Liver (tissue), 3 donors: ENCODE data around the gene MCF2L.

Experiments
- GABPA ChIP-seq, 2 donors: IDR thresholded peaks in 1 of 2; conservative IDR thresholded peaks in 1 of 2; 2 replicates each; pipeline ENCODE4 v1.6.1; 2016; ENCODE audit warnings: antibody characterized with exemption in 2 of 2, mild to moderate bottlenecking in 1 of 2, moderate library complexity in 1 of 2
- JUND ChIP-seq, 2 donors: IDR thresholded peaks; 2 replicates each; pipeline ENCODE4 v1.6.1; 2016; ENCODE audit warnings: antibody characterized with exemption in 2 of 2
- RAD21 ChIP-seq, 2 donors: IDR thresholded peaks; 2 replicates each; pipeline ENCODE4 v1.6.1; 2016; ENCODE audit warnings: antibody characterized with exemption in 2 of 2, mild to moderate bottlenecking in 2 of 2
- REST ChIP-seq: IDR thresholded peaks from 2 replicates; pipeline ENCODE4 v1.6.1; 2016; ENCODE audit warnings: antibody characterized with exemption, mild to moderate bottlenecking
- RXRA ChIP-seq, 2 donors: IDR thresholded peaks; 2 replicates each; pipeline ENCODE4 v1.6.1; 2017 to 2018; ENCODE audit warnings: antibody characterized with exemption in 2 of 2, mild to moderate bottlenecking in 1 of 2
- TAF1 ChIP-seq: conservative IDR thresholded peaks from 2 replicates; pipeline ENCODE4 v1.6.1; 2016; ENCODE audit warnings: antibody characterized with exemption, mild to moderate bottlenecking
- TF ChIP-seq, protein P1 (sequence below): fragments of 150-350 bp; IDR thresholded peaks from 2 replicates; pipeline ENCODE4 v1.5.1; 2017; ENCODE audit warnings: improper control_type of control experiment, low read depth, low read length; ENCODE audit not compliant: missing input control
- TF ChIP-seq, protein P2 (sequence below): IDR thresholded peaks from 2 replicates; pipeline ENCODE4 v1.6.1; 2016; ENCODE audit warnings: antibody characterized with exemption
- donor health status: healthy.
- donor health status: healthy.

DNA sequence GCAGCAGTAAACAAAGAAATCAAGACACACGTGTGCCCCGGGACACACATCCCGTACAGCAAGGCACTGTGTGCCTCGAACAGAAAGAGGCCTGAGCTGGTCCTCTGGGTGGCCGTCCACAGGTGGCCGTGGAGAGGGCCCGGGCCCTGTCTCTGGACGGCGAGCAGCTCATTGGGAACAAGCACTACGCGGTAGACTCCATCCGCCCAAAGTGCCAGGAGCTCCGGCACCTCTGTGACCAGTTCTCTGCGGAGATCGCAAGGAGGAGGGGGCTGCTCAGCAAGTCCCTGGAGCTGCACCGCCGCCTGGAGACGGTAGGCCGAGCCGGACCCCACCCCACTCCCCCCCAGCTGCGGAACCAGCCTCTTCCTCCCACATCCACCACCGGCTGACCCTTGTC, 105.9 kb downstream of the MCF2L start:
- TF ChIP-seq RXRA (IDR thresholded peaks at IDR 0.05), result no peak
- TF ChIP-seq, protein P1, sequence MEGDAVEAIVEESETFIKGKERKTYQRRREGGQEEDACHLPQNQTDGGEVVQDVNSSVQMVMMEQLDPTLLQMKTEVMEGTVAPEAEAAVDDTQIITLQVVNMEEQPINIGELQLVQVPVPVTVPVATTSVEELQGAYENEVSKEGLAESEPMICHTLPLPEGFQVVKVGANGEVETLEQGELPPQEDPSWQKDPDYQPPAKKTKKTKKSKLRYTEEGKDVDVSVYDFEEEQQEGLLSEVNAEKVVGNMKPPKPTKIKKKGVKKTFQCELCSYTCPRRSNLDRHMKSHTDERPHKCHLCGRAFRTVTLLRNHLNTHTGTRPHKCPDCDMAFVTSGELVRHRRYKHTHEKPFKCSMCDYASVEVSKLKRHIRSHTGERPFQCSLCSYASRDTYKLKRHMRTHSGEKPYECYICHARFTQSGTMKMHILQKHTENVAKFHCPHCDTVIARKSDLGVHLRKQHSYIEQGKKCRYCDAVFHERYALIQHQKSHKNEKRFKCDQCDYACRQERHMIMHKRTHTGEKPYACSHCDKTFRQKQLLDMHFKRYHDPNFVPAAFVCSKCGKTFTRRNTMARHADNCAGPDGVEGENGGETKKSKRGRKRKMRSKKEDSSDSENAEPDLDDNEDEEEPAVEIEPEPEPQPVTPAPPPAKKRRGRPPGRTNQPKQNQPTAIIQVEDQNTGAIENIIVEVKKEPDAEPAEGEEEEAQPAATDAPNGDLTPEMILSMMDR, result no peak
- TF ChIP-seq TAF1, result no peak
- TF ChIP-seq, protein P2, sequence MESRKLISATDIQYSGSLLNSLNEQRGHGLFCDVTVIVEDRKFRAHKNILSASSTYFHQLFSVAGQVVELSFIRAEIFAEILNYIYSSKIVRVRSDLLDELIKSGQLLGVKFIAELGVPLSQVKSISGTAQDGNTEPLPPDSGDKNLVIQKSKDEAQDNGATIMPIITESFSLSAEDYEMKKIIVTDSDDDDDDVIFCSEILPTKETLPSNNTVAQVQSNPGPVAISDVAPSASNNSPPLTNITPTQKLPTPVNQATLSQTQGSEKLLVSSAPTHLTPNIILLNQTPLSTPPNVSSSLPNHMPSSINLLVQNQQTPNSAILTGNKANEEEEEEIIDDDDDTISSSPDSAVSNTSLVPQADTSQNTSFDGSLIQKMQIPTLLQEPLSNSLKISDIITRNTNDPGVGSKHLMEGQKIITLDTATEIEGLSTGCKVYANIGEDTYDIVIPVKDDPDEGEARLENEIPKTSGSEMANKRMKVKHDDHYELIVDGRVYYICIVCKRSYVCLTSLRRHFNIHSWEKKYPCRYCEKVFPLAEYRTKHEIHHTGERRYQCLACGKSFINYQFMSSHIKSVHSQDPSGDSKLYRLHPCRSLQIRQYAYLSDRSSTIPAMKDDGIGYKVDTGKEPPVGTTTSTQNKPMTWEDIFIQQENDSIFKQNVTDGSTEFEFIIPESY, result no peak
- no peak for TF ChIP-seq GABPA (IDR thresholded peaks at IDR 0.05 in 1 of 2, conservative IDR thresholded peaks at IDR 0.05 in 1 of 2)
- TF ChIP-seq JUND (IDR thresholded peaks at IDR 0.05), result no peak
- no peak for TF ChIP-seq REST
- TF ChIP-seq RAD21 (IDR thresholded peaks at IDR 0.05), result no peak
